Measurements from ENCODE around the gene ANO7. TPM values are rescaled to one million over a fixed set of nuclear protein-coding genes. Genes with fewer than 3 reads are reported as not detected.

The ANO7 gene
- total and polyA plus RNA-seq, 5 donors from 2014 or later: 0.17 TPM; not detected in 4

DNA sequence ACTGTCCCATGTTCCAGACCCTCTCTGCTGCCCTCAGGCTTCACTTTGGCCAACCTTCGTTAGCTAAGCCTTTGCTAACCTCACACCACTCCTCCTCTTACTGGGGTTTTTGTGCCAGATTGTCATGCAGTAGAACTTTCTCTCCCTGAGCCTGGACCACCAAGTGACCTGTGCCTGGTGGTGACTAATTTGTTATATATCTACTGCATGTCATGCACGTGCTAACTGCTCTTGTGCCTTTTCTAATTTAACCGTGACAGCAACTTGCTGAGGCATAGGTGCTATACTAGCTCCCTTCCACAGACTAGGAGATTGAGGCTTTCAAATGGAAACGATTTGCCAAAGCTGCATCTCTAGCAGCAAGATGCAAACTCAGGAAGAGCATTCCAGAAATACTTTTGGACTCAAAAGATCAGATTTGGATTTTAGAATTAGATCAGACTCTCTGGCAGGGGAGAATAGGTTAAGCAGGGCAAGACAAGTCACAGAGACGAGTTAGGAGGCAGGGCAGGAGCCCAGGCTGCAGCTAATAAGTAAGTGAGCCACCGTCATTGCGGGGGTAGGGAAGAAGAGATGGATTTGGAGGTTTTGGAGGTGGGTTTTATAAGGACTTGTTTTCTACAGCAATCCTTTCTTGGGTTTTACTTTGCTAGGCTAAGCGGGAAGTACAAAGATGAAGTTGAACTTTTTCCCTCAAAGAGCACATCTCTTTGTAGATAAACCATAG is 36.4 kb upstream of the ANO7 start:
- Mint-ChIP-seq H3K4me3 (peak overlapping the region; percentile 94 to 98 (median 96)), H3K27ac (peak overlapping the region; percentile 6 to 93 (median 74)), H3K4me1 (peaks cover 6 to 55% (median 40%) of the 10 kb centered on the region in 4 donors), H3K36me3 (peaks cover 6% of the 10 kb centered on the region), H3K9me3 (no peaks in the 10 kb centered on the region), H3K27me3 (peaks cover 6% of the 10 kb centered on the region)
- Histone ChIP-seq H3K36me3 (ENCODE audit: control insufficient read depth, insufficient read depth, low read length) (peaks cover 13% of the 10 kb centered on the region), H3K27me3 (ENCODE audit: control insufficient read depth, insufficient read depth, low read length) (no peaks in the 10 kb centered on the region), H3K9me3 (ENCODE audit: control insufficient read depth in 2 of 2, low read length in 2 of 2) (no peaks in the 10 kb centered on the region), H3K27ac (ENCODE audit: insufficient read depth, low read length, poor library complexity, severe bottlenecking) (no peak overlapping the region), H3K4me3 (ENCODE audit: low read depth, low read length) (peak overlapping the region; percentile 88), H3K4me1 (ENCODE audit: control insufficient read depth, insufficient read depth, low read length, poor library complexity, severe bottlenecking) (peaks cover 24% of the 10 kb centered on the region)
- ATAC-seq (ENCODE audit: low read depth in 2 of 2) (no peak), DNase-seq (no peak)

DNA sequence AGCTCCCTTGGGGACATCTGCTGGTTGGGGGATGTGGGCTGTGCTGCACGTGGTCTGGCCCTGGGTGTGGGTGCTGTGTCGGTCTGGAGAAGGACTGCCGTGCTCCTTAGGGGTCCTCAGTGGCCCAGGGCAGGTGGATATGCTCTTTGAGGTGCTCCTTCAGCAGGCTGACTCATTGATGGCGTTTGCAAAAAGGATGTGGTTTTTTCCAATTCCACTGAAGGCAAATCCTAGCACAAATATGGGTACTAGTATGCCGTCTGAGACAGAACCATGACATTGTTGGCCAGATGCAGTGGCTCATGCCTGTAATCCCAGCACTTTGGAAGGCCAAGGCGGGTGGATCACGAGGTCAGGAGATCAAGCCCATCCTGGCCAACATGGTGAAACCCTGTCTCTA is 34.9 kb upstream of the ANO7 start:
- Mint-ChIP-seq H3K4me1 (peaks cover 6 to 49% (median 33%) of the 10 kb centered on the region in 4 donors), H3K36me3 (peaks cover 16% of the 10 kb centered on the region), H3K9me3 (no peaks in the 10 kb centered on the region), H3K4me3 (peak overlapping the region in 2 of 4 donors; percentile 38 to 39), H3K27ac (no peak overlapping the region), H3K27me3 (peaks cover 6% of the 10 kb centered on the region)
- DNase-seq (no peak), ATAC-seq (ENCODE audit: low read depth in 2 of 2) (no peak)
- H3K36me3 ChIP-seq (ENCODE audit: control insufficient read depth, insufficient read depth, low read length): peaks cover 24% of the 10 kb centered on the region
- no peaks in the 10 kb centered on the region for H3K27me3 ChIP-seq (ENCODE audit: control insufficient read depth, insufficient read depth, low read length)
- no peaks in the 10 kb centered on the region for H3K9me3 ChIP-seq (ENCODE audit: control insufficient read depth in 2 of 2, low read length in 2 of 2)
- H3K4me1 ChIP-seq (ENCODE audit: control insufficient read depth, insufficient read depth, low read length, poor library complexity, severe bottlenecking): peaks cover 15% of the 10 kb centered on the region
- no peak overlapping the region for H3K4me3 ChIP-seq (ENCODE audit: low read depth, low read length)
- no peak overlapping the region for H3K27ac ChIP-seq (ENCODE audit: insufficient read depth, low read length, poor library complexity, severe bottlenecking)

DNA sequence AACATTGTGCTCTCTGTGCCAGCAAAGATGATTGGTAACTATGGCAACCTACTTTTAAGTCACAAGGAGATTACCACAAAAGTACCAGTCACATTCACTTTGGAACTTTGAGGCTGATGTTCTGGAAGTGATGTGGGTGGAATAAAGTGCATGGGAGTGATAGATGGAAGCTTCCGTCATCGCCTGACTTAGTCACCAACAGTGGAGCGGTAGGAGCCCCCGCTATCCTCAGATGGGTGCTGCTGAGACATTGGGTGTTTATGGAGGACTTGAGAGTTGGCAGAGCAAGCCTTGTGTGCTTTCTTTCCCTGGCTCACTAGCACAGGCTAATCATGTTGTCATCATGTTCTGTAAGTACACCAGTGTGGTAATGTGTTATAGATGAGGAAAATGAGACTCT is 33.6 kb upstream of the ANO7 start:
- Mint-ChIP-seq H3K4me1 (peaks cover 6 to 48% (median 32%) of the 10 kb centered on the region in 4 donors), H3K36me3 (peaks cover 19% of the 10 kb centered on the region)

DNA sequence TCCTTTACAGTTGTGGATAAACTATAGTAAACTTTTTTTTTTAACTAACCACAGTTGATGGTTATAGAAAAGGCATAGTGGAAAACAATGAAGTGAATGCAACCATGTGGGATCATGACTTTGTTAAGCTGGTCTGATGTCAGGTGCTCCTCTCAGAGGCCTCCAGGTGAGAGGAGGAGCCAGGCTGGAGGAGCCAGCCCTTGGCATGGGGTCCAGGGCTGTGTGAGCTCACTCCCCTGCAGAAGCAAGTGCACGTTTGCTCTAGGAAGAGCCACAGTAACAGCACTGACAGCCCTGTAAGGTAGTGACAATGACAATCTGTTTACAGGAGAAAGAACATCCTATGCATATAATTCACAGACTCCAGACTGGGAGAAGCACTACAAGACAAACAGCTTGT is 32.5 kb upstream of the ANO7 start:
- no peaks in the 10 kb centered on the region for H3K27me3 Mint-ChIP-seq
- H3K36me3 ChIP-seq (ENCODE audit: control insufficient read depth, insufficient read depth, low read length): peaks cover 44% of the 10 kb centered on the region
- H3K27ac ChIP-seq (ENCODE audit: insufficient read depth, low read length, poor library complexity, severe bottlenecking): no peak overlapping the region
- H3K27me3 ChIP-seq (ENCODE audit: control insufficient read depth, insufficient read depth, low read length): no peaks in the 10 kb centered on the region
- H3K9me3 ChIP-seq (ENCODE audit: control insufficient read depth in 2 of 2, low read length in 2 of 2): no peaks in the 10 kb centered on the region
- ATAC-seq (ENCODE audit: low read depth in 2 of 2) (no peak), DNase-seq (no peak)
- peaks cover 6% of the 10 kb centered on the region for H3K4me1 ChIP-seq (ENCODE audit: control insufficient read depth, insufficient read depth, low read length, poor library complexity, severe bottlenecking)
- H3K4me3 Mint-ChIP-seq: peak overlapping the region in 1 of 4 donors; percentile 46
- H3K27ac Mint-ChIP-seq: peak overlapping the region in 1 of 3 donors; percentile 20
- peaks cover 6 to 41% (median 25%) of the 10 kb centered on the region in 4 donors for H3K4me1 Mint-ChIP-seq
- peaks cover 25% of the 10 kb centered on the region for H3K36me3 Mint-ChIP-seq
- H3K4me3 ChIP-seq (ENCODE audit: low read depth, low read length): no peak overlapping the region
- H3K9me3 Mint-ChIP-seq: no peaks in the 10 kb centered on the region

More for the DNA sequence above, 33.6 kb upstream of the ANO7 start:
- Mint-ChIP-seq H3K9me3 (no peaks in the 10 kb centered on the region), H3K27ac (peak overlapping the region in 1 of 3 donors; percentile 11), H3K27me3 (peaks cover 5% of the 10 kb centered on the region), H3K4me3 (peak overlapping the region in 1 of 4 donors; percentile 36)
- DNase-seq (no peak), ATAC-seq (ENCODE audit: low read depth in 2 of 2) (no peak)
- H3K27me3 ChIP-seq (ENCODE audit: control insufficient read depth, insufficient read depth, low read length): no peaks in the 10 kb centered on the region
- H3K27ac ChIP-seq (ENCODE audit: insufficient read depth, low read length, poor library complexity, severe bottlenecking): no peak overlapping the region
- H3K9me3 ChIP-seq (ENCODE audit: control insufficient read depth in 2 of 2, low read length in 2 of 2): no peaks in the 10 kb centered on the region
- peaks cover 37% of the 10 kb centered on the region for H3K36me3 ChIP-seq (ENCODE audit: control insufficient read depth, insufficient read depth, low read length)
- H3K4me1 ChIP-seq (ENCODE audit: control insufficient read depth, insufficient read depth, low read length, poor library complexity, severe bottlenecking): peaks cover 13% of the 10 kb centered on the region
- H3K4me3 ChIP-seq (ENCODE audit: low read depth, low read length): no peak overlapping the region

DNA sequence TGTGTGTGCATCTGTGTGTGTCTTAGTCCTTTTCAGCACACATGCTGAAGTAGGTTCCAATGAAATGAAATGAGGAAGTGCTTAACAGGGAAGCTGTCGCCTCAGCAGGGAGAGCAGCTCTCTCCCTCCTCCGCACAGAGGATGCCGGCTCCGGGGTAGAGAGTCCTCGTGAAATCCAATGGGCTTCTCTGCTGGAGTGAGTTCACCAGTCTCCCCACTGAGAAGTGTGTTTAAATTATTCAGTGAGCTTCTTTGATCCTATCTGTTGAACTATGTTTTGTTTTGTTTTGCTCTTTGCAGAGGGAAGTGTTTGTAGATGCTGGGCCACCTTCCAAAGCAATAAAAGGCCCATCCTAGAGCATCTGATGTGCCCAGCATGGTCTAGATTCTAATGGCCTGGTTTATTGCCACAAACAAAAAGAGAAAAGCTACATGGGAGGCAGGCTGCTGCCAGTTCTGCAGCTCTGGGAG is 31.5 kb upstream of the ANO7 start:
- Mint-ChIP-seq H3K9me3 (no peaks in the 10 kb centered on the region), H3K36me3 (peaks cover 28% of the 10 kb centered on the region)
- no peak for DNase-seq

DNA sequence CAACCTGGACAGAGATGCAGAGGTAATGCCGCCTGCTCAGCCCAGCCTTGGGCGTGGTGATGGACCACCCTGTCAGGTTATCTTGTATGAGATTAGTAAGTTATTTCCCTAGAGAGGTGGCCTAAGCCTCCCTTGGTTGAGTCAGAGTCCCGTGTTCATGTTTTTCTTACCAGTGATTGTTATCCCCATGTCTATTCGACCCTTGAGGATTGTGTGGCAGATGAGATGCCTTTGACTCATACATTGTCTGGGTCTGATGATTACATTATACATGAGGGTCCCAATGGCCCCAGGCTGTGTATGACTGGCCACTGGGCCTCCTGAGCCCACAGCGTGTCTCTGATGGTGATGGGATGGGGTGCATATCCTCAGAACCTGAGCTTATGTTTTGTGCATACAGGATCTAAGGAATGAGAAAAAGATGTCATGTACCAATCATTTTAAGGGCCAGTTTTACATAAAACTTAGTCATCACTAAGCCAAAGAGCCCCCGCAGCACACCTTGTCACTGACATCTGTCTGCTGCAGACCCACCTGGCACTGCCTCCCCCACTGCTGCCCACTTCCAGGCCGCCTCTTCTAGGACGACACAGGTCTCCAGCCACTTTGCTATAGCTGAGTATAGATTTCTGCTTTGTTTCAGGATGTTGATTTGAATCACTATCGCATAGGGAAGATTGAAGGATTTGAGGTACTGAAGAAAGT is 30.5 kb upstream of the ANO7 start:
- Histone ChIP-seq H3K27ac (ENCODE audit: insufficient read depth, low read length, poor library complexity, severe bottlenecking) (no peak overlapping the region), H3K36me3 (ENCODE audit: control insufficient read depth, insufficient read depth, low read length) (peaks cover 60% of the 10 kb centered on the region), H3K4me1 (ENCODE audit: control insufficient read depth, insufficient read depth, low read length, poor library complexity, severe bottlenecking) (no peaks in the 10 kb centered on the region), H3K9me3 (ENCODE audit: control insufficient read depth in 2 of 2, low read length in 2 of 2) (no peaks in the 10 kb centered on the region), H3K27me3 (ENCODE audit: control insufficient read depth, insufficient read depth, low read length) (no peaks in the 10 kb centered on the region), H3K4me3 (ENCODE audit: low read depth, low read length) (no peak overlapping the region)
- Mint-ChIP-seq H3K4me3 (no peak overlapping the region), H3K4me1 (peaks cover 0 to 25% (median 10%) of the 10 kb centered on the region in 4 donors), H3K36me3 (peaks cover 32% of the 10 kb centered on the region), H3K27me3 (no peaks in the 10 kb centered on the region), H3K27ac (no peak overlapping the region), H3K9me3 (no peaks in the 10 kb centered on the region)
- no peak for ATAC-seq (ENCODE audit: low read depth in 2 of 2)
- no peak for DNase-seq

More for the DNA sequence above, 31.5 kb upstream of the ANO7 start:
- Histone ChIP-seq H3K27ac (ENCODE audit: insufficient read depth, low read length, poor library complexity, severe bottlenecking) (no peak overlapping the region), H3K36me3 (ENCODE audit: control insufficient read depth, insufficient read depth, low read length) (peaks cover 53% of the 10 kb centered on the region), H3K4me1 (ENCODE audit: control insufficient read depth, insufficient read depth, low read length, poor library complexity, severe bottlenecking) (no peaks in the 10 kb centered on the region), H3K4me3 (ENCODE audit: low read depth, low read length) (no peak overlapping the region), H3K27me3 (ENCODE audit: control insufficient read depth, insufficient read depth, low read length) (no peaks in the 10 kb centered on the region), H3K9me3 (ENCODE audit: control insufficient read depth in 2 of 2, low read length in 2 of 2) (no peaks in the 10 kb centered on the region)
- Mint-ChIP-seq H3K4me1 (peaks cover 4 to 30% (median 15%) of the 10 kb centered on the region in 4 donors), H3K27me3 (no peaks in the 10 kb centered on the region), H3K27ac (peak overlapping the region; percentile 14 to 87 (median 85)), H3K4me3 (no peak overlapping the region)
- ATAC-seq (ENCODE audit: low read depth in 2 of 2): no peak

DNA sequence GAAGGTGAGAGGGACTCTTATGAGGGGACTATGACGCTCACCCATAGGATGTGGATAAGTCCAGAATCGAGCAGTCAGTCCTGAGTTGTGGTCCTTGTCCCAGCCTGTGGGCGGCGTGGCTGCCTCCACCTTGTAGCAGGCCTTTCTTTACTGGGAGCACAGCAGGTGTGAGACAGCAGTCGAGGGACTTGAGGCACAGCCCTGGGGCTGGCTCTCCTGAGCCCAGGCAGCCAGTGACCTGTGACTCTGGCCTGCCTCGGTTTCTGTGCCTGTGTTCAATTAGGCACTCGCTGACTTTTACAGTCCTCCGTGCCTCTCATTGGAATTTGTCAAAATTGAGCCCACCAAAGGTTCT is 30.0 kb upstream of the ANO7 start:
- Mint-ChIP-seq H3K9me3 (no peaks in the 10 kb centered on the region), H3K27ac (no peak overlapping the region), H3K36me3 (peaks cover 28% of the 10 kb centered on the region), H3K4me3 (no peak overlapping the region), H3K4me1 (peaks cover 0 to 20% (median 5%) of the 10 kb centered on the region in 4 donors), H3K27me3 (no peaks in the 10 kb centered on the region)
- Histone ChIP-seq H3K36me3 (ENCODE audit: control insufficient read depth, insufficient read depth, low read length) (peaks cover 62% of the 10 kb centered on the region), H3K4me1 (ENCODE audit: control insufficient read depth, insufficient read depth, low read length, poor library complexity, severe bottlenecking) (no peaks in the 10 kb centered on the region), H3K9me3 (ENCODE audit: control insufficient read depth in 2 of 2, low read length in 2 of 2) (no peaks in the 10 kb centered on the region), H3K27ac (ENCODE audit: insufficient read depth, low read length, poor library complexity, severe bottlenecking) (no peak overlapping the region), H3K4me3 (ENCODE audit: low read depth, low read length) (no peak overlapping the region), H3K27me3 (ENCODE audit: control insufficient read depth, insufficient read depth, low read length) (no peaks in the 10 kb centered on the region)
- DNase-seq: no peak
- ATAC-seq (ENCODE audit: low read depth in 2 of 2): no peak

Measured in CD4-positive, CD25-positive, alpha-beta regulatory T cell (primary cell).